ENCODE results near the gene CCNY.

DNA sequence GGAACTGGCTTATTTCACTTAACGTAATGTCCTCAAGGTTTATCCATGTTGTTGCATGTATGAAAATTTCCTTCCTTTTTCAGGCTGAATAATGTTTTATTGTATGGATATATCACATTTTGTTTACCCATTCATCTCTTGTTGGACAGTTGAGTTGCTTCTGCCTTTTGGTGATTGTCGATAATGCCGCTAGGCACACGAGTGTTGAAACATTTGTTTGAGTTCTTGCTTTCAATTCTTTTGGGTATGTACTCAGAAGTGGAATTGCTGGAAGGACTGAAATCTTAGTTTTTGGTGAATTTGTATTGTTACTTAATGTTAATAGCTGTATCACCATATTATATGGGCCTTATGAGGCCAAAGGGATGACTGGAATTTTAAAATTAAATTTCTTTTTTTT lies 23.6 kb downstream of the CCNY start:
- TF ChIP-seq, protein P1, sequence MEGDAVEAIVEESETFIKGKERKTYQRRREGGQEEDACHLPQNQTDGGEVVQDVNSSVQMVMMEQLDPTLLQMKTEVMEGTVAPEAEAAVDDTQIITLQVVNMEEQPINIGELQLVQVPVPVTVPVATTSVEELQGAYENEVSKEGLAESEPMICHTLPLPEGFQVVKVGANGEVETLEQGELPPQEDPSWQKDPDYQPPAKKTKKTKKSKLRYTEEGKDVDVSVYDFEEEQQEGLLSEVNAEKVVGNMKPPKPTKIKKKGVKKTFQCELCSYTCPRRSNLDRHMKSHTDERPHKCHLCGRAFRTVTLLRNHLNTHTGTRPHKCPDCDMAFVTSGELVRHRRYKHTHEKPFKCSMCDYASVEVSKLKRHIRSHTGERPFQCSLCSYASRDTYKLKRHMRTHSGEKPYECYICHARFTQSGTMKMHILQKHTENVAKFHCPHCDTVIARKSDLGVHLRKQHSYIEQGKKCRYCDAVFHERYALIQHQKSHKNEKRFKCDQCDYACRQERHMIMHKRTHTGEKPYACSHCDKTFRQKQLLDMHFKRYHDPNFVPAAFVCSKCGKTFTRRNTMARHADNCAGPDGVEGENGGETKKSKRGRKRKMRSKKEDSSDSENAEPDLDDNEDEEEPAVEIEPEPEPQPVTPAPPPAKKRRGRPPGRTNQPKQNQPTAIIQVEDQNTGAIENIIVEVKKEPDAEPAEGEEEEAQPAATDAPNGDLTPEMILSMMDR (IDR thresholded peaks at IDR 0.05; ENCODE audit: insufficient read depth, low read depth, low read length): no peak
- no peak for TF ChIP-seq EZH2 (IDR thresholded peaks at IDR 0.05; ENCODE audit: insufficient read depth, low read length)

All from astrocyte (in vitro differentiated cells and primary cell).